ENCODE measurements around the gene STRN4. TPM values are rescaled to one million over a fixed set of nuclear protein-coding genes. Genes with fewer than 3 reads are reported as not detected.

STRN4 gene, protein sequence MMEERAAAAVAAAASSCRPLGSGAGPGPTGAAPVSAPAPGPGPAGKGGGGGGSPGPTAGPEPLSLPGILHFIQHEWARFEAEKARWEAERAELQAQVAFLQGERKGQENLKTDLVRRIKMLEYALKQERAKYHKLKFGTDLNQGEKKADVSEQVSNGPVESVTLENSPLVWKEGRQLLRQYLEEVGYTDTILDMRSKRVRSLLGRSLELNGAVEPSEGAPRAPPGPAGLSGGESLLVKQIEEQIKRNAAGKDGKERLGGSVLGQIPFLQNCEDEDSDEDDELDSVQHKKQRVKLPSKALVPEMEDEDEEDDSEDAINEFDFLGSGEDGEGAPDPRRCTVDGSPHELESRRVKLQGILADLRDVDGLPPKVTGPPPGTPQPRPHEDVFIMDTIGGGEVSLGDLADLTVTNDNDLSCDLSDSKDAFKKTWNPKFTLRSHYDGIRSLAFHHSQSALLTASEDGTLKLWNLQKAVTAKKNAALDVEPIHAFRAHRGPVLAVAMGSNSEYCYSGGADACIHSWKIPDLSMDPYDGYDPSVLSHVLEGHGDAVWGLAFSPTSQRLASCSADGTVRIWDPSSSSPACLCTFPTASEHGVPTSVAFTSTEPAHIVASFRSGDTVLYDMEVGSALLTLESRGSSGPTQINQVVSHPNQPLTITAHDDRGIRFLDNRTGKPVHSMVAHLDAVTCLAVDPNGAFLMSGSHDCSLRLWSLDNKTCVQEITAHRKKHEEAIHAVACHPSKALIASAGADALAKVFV
- 100 to 1,000 TPM in 1 of 5 donors, 10 to 100 TPM in 4; 62.2 to 105 (median 80.3) TPM for polyA plus RNA-seq (ENCODE audit: insufficient read depth in 1 of 5, insufficient read length in 5 of 5, low replicate concordance in 1 of 5)
- long read RNA-seq, donor 1, transcript STRN4-222 (1 exons, 2,240 nt): major isoform, 48 of 83 reads
- long read RNA-seq, donor 1, transcript STRN4-201 (18 exons, 3,210 nt): minor isoform, 8 of 83 reads
- long read RNA-seq, donor 1, partial matches to known transcripts: 21 of 83 reads
- long read RNA-seq, donor 1, other reads (novel, unspliced or antisense): 0 of 83 reads
- long read RNA-seq, donor 2, transcript STRN4-201 (18 exons, 3,210 nt): minor isoform, 9 of 23 reads
- long read RNA-seq, donor 2, transcript STRN4-222 (1 exons, 2,240 nt): major isoform, 10 of 23 reads
- long read RNA-seq, donor 2, partial matches to known transcripts: 0 of 23 reads
- long read RNA-seq, donor 2, other reads (novel, unspliced or antisense): 0 of 23 reads
- long read RNA-seq, donor 3, transcript STRN4-222 (1 exons, 2,240 nt): major isoform, 39 of 56 reads
- long read RNA-seq, donor 3, partial matches to known transcripts: 10 of 56 reads
- long read RNA-seq, donor 3, other reads (novel, unspliced or antisense): 0 of 56 reads
- long read RNA-seq, donor 4, transcript STRN4-222 (1 exons, 2,240 nt): major isoform, 21 of 35 reads
- long read RNA-seq, donor 4, partial matches to known transcripts: 10 of 35 reads
- long read RNA-seq, donor 4, other reads (novel, unspliced or antisense): 0 of 35 reads
- long read RNA-seq, donor 5, transcript STRN4-222 (1 exons, 2,240 nt): major isoform, 29 of 97 reads
- long read RNA-seq, donor 5, transcript STRN4-201 (18 exons, 3,210 nt): minor isoform, 6 of 97 reads
- long read RNA-seq, donor 5, partial matches to known transcripts: 60 of 97 reads
- long read RNA-seq, donor 5, other reads (novel, unspliced or antisense): 0 of 97 reads
- long read RNA-seq, donor 6, transcript STRN4-222 (1 exons, 2,240 nt): major isoform, 27 of 38 reads
- long read RNA-seq, donor 6, partial matches to known transcripts: 0 of 38 reads
- long read RNA-seq, donor 6, other reads (novel, unspliced or antisense): 0 of 38 reads
- long read RNA-seq, donor 7, transcript STRN4-222 (1 exons, 2,240 nt): minor isoform, 12 of 52 reads
- long read RNA-seq, donor 7, transcript STRN4-201 (18 exons, 3,210 nt): major isoform, 18 of 52 reads
- long read RNA-seq, donor 7, partial matches to known transcripts: 20 of 52 reads
- long read RNA-seq, donor 7, other reads (novel, unspliced or antisense): 0 of 52 reads
- long read RNA-seq, donor 8, transcript STRN4-222 (1 exons, 2,240 nt): major isoform, 10 of 15 reads
- long read RNA-seq, donor 8, partial matches to known transcripts: 0 of 15 reads
- long read RNA-seq, donor 8, other reads (novel, unspliced or antisense): 0 of 15 reads

GRCh38 chr19:46746281-46747057 is at the start of gene STRN4:
Gene STRN4, minus strand, starts transcription at chr19:46746450. Its CDS starts 20 bp downstream, at chr19:46746430.
- DNase-seq: peak in 1 of 2 donors; percentile 57

- no peak for DNase-seq
Observed at GRCh38 chr19:46791944-46792343, 45.7 kb upstream of the STRN4 start.

DNA sequence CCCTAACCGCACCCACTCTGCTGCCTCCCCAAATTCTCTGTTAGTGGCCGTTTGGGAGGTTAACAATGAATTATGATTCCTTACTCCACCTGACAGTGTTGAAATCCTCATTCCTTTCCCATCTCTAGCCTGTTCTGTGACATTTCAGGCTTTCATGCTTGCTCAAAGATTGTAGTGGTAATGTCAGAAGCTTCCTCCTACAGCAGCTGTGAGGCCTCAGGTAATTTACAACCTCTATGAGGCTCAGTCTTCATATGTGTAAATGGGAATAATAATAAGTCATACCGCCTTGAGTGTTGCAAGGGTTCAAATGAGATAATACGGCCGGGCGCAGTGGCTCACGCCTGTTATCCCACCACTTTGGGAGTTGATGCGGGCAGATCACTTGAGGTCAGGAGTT is 43.1 kb upstream of the STRN4 start:
- DNase-seq: no peak

- DNase-seq: no peak
Observed at GRCh38 chr19:46788968-46789338, 42.7 kb upstream of the STRN4 start.

DNA sequence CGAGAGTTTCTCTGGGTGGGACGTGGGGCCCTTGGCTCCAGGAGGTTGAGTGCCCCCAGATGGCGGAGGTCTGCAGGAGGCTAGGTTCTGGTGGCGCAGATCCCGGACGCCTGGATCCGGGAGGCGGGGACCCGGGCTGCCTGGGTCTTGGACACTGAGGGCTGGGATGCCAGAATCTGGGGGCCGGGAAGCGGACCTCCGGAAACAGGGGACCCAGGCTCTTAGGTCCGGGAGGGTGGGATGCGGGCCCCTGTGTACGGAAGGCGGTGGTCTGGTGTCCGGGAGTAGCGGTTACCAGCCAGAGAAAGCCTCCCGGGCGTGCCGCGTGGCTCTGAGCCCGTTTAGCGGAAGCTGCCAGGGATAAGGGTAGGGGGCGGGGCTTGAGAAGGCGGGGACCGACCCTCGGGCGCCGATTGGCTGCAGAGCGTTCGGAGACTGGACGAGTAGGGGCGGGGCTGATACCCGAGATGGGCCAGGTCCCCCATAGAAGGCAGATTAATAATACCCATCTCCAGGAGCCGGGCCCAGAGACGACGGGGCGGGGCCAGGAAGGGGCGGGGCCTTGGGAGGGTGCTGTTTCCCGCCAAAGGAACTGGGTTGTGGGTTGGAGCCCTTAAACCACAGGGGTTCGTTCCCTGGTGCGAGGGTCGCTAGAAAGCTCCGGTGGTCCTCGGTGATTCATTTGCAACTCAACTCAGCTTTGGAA is 42.2 kb upstream of the STRN4 start, which contains the start of gene SLC1A5:
SLC1A5 (minus strand) TSS at position 333 of the 706 bp plus-strand sequence. CDS start 629 bp downstream, outside the sequence.
- peak; percentile 91 to 94 for DNase-seq

GRCh38 chr19:46787331-46788261 is 41.3 kb upstream of the STRN4 start:
- peak in 1 of 2 donors; percentile 40 for DNase-seq

DNA sequence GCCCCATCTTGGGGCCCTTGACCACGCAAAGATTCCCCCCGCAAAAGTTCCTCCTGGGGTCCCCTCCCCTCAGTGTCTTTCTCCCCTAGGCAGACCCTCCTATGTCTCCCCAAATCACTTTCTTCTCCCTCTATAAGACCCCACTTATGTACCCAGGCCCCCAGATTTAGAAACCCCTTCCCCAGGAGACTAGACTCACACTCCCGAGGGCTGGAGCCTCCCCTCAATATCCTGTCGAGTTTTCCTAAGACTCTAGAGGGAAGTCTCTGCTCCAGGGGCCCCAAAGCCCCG is 40.7 kb upstream of the STRN4 start:
- no peak for DNase-seq

DNA sequence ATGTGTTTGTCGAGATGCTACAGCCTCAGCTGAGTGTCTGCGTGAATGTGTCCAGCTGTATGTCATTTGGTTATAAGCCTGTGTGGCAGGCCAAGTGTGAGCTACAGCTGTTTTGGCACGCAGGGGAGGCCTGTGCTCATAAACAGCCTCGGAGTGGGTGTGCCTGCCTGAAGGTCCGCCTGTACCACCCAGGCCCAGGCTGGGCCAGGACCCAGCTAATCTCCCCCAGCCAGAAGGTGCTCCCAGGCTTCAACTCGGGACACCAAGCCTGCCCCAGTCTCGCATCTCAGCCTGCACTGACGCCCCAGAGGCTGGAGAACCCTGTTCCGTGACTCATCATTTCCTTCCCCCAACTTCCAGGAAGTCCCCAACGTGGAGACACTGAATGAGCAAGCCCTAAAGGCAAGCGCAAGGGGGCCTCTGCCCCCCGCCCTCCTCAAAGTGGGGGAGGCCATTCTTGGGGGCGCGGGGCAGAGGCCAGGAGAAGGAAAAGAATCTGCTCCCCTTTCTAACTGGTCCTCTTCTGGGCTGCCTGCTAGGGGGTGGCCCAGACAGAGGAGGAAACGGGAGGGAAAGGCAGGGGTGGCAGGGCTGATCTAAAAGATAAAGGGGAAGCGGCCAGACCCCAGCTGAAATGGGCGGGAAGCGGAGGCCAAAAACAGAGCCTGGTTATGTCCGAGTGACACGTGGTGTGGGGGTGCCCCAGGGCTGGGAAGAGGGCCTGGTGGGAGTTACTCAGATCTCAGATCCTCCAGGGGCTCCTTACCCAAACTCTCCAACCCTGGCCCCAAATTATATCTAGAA is 40.2 kb upstream of the STRN4 start:
- DNase-seq: peak; percentile 92 to 97

DNA sequence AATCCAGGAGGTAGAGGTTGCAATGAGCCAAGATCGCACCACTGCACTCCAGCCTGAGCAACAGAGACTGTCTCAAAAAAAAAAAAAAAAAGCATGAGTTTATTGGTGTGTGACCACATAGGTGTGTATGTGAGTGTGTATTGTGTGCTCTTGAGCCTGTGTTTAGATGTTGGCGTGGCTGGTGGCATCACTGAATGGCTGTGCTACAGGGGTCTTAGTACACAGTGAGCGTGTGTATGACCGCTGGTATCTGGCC is 39.7 kb upstream of the STRN4 start:
- no peak for DNase-seq

GRCh38 chr19:46785054-46785979 is 39.1 kb upstream of the STRN4 start:
- no peak for DNase-seq

DNA sequence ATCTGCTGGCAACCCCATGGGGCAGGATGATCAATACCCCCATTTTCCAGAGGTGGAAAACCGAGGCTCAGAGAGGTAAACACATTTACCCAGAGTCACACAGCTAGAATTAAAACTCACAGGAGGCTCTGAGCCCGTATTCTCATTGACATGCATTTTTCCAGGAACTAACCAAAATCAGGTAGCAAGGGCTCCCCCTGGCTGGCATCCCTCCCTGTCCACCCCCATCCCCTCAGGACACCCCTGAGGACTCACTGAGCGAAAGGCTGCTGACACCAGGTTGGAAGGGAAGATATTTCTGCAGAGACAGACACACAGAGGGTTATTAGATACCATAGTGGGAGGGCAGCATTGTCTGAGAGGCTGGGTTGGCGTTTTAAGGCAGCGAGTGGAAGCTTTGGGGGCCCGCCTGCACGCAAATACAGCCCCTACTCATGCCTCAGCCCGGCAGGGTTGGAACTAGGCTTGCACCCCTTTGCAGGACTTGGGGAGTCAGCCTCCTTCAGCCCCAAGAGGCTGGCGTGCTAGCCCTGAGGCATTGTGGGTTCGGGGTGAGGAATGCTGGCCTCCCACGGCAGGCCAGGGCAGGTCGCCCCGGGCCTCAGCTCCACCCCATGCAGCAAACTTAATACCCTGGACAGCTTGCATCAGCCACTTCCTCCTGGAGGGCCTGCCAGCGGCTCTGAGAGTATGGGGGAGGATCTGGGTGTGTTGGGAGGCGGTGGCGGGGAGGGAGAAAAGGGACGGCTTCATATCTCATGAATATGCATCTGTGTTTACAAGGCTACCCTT is 38.2 kb upstream of the STRN4 start:
- DNase-seq: peak in 1 of 2 donors; percentile 74

DNA sequence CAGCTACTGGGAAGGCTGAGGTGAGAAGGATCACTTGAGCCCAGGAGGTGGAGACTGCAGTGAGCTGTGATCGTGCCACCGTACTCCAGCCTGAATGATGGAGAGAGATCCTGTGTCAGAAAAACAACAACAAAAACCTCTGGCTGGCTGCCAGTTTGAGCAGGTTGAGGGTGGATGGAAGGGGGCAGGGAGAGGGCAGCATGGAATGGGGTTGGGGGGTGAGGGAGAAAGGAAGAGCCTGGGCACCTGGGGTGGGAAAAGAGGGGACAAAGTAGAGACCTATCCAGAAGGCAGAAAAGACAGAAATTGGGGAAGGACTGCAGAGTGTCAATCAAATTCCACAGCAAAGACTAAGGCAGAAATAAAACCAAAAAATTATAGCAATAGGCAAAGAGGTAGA is 37.4 kb upstream of the STRN4 start:
- DNase-seq: no peak

GRCh38 chr19:46782355-46783019 is 36.2 kb upstream of the STRN4 start:
- no peak for DNase-seq

All from right lung (tissue), 10 donors.